Activated CD8-positive, alpha-beta memory T cell treated with anti-CD3 and anti-CD28 coated beads for 1 hour (primary cell): ENCODE measurements around the gene C1QTNF3.
"Not testable (repeated sequence)": the region's sequence is repeated elsewhere in the genome, so short reads cannot be mapped to it uniquely, and the experiment has no call there.

ENCODE experiments used
- DNase-seq, 2 donors: peaks; one replicate each; pipeline ENCODE4 v3.0.0-alpha.2; 2020; ENCODE audit warnings: low read depth in 1 of 2; ENCODE audit errors: extremely low read depth in 1 of 2

Gene C1QTNF3

DNA sequence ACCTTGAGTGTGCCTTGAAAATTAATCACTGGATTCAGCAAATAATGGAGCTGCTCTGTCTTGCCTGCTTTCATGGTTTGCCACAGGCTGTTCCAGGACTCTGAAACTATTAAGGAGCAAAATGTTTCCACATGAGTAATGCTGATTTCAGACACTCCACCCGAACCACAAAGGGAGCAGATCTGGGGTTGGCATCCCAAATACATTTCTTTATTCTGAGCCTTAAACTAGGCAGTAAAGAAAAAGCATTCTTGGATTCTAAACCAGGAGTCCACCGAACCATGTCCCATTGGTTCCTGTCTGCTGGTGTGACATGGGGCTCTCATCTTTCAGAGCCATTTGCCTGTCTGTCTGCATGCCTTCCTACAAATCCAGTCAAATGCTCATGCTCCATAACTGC, 10.1 kb upstream of the C1QTNF3 start:
- DNase-seq, result no peak

DNA sequence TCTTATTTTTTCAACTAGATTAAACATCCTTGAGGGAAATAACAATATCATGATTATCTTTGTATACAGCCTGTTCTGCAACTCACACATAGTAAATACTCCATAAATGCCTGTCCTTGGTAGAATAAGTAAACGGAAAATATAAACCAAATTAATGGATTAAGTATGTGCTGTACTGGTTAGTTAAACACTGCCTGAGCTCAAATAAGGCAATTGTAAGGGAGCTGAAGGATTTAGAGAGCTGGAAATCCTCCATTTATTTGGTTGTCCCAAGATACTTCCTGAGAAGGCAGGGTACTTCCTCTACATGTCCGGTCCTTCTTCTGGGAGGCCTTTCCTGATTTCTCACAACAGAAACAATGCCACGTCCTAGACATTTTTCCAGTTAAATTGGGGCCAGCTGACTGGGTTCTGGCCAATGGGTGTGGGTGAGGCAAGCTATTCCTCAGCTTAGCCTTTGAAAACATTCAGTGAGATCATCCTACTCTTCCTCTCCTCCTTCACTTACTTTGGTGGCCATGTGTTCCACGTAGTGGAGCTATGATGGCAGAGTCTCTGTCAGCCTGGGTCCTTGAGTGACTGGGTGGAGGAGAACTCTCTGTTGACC, 8.5 kb upstream of the C1QTNF3 start:
- no peak for DNase-seq

DNA sequence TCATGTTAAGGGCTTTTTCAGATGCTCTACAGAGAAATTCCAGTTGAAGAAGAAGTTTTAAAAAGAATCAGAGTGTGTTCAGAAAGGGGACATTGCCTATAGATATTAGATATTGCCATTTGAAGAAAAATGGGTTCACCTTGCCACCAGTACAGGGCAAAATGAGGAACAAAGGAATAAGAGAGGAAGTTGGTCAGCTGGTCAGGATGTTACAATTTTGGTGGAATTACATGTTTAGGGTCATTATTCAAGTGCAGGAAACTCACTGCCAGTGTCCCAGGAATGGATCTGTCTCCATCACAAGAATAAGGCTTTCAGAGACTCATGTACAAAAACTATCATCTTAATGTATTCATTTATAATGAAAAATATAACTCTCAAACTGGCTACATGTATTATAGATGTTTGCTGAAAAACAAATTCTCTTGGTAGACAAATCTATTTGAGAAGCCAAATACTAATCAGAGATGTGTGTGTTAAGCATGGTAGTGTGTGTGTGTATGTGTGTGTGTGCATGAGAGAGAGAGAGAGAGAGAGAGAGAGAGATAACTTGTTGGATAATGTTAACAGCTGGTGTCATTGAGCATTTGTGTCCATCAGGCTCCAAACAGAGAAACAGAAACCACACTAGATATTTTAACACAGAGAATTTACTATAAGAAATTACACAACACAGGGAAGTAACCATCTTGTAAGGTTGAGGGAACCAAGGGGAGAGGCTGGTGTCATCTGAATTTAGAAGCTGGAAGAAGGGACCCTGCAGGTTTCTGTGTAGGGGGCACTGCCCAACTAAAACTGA, 5.0 kb upstream of the C1QTNF3 start:
- no peak for DNase-seq

DNA sequence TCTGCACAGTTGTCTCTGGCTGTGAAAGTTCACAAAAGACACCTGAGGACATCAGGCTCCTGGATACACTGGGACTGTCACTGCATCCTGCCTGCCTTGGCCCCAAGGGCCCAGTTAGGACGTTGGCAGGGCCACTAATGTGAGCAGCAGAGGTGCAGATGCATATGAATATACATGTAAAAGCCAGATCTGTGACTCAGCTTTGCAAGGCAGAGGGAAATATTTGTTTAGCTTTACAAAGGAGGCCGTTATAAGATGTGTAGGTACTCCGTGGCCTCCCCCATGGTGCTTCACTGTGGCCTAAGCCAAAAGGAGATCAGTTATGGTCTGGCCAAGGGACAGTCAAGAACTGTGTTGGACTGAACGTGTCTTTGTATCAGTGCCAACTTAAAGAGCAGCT, 4.1 kb upstream of the C1QTNF3 start:
- DNase-seq, result no peak

DNA sequence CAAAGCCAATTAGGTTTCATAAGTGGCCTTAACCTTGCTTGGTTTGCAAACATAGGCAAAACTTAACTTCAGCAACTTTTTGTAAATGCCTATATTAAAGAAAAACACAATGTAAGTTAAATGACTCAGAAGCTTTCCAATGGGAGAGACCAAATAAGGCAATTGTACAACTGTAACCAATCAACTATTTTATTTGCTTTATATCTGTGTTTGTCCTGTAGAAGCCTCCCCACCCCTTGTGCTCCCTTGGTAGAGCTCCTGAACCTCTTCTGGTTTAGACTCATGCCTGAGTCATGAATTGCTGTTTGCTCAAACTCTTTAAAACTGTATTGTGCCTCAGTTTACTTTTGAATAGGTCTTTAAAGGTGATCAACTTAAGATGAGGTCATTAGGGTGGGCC, 3.0 kb upstream of the C1QTNF3 start:
- DNase-seq, result no peak

DNA sequence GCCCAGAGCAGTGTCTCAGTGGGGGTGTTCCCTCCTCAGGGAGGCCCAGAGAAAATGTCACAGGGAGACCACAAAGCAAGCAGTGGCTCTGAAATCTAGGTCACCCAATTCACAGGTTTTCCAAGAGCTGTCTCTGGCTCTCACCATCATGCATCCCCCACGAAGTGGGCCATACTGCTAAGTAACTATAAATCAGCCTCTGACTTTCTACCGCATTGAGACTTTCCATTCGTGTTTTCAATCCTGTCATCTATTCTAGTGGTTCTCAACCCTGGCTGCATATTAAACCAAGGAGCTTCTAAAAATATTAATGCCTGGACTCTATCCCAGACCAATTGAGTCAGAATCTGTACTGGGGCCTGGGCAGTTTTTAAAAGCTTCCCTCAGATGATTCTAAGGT, 2.0 kb upstream of the C1QTNF3 start:
- DNase-seq, result no peak

DNA sequence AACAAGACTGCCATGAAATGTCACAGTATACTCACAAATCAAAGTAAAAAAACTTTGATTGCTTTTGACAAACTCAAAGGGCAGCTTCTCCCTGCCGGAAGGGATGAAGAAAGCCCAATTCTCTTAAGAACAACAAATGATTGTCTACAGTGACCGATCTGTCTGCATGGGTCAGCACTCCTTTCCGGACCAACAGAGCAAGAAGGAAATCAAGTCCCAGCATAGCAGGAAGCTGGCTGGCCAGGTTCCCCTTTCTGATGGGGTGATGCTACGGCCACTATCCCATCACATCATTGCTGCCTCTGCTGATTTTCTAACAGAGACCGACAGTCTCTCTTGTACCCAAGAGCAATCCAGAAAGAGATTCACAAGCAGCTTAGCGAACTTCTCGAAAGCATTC, 692 bp downstream of the C1QTNF3 start:
- no peak for DNase-seq

DNA sequence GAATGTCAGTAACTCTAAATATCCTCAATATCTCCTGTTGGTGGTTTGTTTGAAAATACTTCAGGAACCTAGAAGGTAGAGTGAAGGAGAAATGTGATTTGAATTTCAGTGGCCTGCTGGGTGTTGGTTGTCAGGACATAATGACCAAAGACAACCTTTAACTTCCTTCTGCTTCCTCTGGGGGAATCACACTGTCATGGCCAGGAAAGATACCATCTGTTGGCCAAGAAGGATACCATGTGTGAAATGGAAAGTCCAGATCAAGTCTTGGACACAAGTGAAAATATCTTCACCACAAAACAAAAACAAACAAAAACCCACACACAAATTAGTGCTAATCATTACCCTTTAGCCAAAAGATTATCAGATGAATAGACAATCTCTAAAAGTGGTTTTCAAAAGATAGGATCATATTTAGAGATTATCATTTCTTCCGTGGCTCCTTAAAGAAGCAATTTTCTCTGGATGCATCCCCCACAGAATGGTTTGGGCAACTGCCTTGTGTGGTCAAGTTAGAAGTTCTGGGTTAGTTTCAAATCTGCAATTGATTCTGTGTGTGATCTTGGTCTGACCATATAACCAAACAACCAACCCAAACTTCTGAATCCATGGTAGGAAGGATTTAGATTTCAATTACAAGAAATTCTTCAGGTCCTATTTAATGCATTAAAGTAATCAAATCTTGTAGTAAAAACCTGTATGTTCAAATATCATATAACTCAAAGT, 1.6 kb downstream of the C1QTNF3 start:
- no peak for DNase-seq

DNA sequence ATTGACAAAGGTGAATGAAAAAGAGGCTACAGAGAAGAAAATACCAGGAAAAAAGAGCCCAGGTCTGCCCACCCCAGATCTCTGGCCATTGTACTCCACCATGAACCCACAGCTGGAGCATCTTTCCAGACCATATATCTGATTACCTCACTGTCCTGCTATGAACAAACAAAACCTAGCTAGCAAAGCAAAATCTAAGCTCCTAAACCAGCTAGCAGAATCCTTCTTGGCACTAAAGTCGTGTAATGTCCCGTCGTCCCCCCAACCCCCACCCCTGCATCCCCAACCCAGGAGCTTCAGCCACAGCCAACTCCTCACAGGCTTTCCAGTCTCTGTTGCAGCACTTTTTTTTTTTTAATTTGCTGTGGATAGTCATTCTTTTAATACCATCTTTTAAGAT, 2.5 kb downstream of the C1QTNF3 start:
- DNase-seq, result no peak

DNA sequence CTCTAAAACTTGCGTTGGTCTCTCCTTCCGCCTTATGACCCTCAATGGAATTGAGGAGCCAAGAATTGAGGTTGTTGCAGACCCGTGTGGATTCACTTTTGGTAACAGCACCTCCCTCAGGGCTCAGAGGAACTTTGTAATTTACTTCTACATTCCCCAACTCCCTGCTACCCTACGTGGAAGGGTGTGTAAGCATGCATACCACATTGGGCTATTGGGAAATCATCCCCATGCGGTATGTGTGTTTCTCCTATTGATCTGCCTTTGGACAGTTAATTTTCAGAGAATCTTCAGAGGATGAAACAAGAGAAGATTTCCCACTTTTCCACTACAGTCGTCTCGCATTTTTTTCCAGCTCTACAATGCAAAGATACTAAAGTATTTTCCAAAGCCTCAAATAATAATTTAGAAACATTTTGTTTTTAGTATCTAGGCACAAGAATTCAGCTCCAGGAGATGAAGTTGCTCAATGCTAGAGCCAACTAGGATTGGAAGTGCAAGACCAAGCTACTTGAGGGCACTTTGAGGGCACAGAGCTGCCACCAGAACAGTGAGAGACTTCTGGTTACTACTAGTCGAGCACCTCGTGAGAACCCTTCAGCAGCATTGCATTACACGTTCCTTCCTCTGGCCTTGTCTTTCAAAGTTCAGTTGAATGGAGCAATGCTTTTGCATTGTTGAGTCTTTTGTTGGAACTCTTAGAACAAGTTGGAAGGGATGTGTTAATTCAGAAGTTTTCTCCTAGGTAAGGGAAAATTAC, 3.4 kb downstream of the C1QTNF3 start:
- DNase-seq, result no peak

DNA sequence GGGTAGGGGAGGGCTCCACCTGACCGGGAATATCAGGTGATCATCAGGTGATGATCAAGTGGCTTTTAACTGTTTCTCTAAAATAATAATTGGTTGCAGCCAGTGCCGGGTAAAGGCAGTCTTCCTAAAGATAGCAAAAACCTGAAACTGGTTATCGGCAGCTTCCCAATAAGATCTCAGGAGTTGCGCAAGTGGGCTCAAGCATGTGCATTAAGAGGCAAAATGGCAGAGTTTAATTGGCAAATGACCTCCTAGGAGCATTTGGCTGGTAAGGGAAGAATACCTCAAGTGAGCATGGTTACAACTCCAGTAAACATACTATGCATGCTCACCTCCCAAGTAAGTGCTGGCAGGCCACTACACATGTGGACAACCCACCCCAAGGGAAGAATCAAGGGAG, 4.2 kb downstream of the C1QTNF3 start:
- no peak for DNase-seq

DNA sequence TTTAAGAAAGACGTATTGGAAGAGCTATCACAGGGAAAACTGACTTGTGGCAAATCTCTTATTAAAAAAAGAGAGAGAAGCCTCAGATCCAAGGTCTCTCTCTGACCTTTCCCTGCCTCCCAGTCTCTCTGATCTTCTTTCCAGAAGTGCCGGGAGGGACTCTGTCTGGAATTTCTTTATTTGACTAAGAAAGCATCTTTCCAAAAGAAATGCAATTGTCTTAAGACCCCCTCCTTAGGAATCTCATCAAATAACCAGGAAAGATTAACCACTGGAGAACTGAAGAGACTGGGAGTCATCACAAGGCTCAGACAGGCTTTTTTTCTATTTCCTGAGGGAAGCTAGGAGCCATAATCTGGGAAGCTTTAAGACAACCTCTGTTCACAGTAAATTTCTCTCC, 4.6 kb downstream of the C1QTNF3 start:
- DNase-seq, result no peak

DNA sequence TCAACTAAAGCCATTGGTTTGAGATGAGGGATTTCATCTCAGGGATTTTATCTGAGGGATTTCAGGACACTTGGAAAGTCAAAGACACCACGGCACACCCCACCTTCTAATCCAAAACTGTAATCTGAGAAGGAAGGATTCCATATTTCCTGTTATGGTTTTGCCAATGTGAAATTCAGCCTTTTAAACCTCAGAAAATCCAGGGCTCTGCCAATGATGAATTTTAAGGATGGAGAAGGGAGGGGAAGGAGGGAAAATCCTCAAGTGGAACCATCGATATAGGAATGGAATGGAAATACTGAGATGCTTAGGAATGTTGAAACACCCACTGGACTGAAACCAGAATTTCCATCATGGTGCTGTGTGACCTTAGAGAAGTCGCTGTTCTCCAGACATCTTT, 5.3 kb downstream of the C1QTNF3 start:
- DNase-seq, result no peak

DNA sequence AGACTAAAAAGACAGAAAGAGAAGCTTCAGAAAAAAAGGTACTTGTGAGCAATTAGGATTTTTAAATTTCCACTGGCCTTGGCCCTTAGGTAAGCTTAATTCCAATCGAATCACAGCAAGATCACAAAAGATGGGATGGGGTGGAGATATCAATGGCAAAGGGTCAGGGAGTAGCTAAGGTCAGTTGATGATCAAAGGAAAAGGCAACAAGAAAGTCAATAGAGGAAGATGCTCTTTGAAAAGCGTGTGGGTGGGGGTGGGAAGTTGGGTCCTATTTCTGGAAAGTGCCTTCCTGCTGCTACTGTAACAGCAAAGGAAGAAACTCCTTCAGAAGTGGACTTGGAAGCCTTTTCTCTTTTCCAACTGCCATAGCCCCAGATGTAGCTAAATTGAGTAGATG, 7.3 kb downstream of the C1QTNF3 start:
- DNase-seq, result no peak

DNA sequence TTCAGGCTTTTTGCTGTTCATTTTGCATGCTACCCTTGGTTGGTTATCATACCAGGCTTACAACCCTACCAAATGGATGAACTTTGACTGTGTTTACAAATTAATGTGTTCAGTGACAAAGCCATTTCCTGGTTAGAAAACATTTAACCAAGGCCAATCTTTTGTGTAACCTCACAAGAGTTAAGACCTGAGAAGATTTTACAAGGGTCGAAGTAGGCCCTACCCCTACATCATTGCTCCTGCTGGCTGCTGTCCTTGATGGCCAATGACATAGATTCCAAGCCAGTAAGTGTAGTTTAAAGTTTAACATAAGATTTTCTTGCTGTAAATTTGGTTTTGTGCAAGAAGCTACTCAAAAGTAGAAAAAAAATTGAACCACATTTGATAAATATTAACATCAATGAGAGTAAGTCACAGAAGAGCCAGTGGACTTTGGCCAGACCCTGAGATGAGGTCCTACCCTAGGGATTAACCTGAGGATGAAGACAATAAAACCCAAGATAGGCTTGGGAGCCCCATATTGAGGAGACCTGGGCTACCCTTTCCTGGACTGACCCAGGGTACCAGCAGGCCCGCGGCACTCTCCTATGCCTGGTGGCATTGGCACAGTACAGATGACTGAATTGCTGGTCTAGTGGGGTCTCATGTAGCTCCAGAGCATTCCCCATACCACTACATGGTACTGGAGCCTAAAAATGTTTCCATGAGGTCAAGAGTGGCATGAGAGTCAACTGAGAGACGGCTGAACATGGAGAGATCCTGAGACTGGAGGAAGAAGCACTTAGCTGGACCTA, 8.3 kb downstream of the C1QTNF3 start:
- no peak for DNase-seq

DNA sequence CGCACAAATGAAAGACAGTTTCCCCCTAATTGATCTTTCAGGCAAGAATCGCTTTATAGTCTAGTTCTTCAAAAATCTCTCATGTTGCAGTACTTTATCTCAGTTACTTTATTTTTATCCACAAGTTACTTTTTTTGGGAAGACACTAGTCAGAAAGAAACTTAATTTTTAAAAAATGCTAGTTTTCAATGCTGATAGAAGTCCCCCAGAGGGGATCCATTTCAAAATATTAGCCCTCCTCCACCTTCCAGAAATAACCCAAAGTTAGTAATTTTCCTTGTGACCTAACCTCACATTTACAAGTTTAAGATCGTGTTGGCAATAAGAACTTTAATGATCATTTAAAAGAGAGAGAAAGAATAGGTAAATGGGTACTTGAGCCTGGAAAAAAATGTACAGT, 11.0 kb downstream of the C1QTNF3 start:
- no peak for DNase-seq

DNA sequence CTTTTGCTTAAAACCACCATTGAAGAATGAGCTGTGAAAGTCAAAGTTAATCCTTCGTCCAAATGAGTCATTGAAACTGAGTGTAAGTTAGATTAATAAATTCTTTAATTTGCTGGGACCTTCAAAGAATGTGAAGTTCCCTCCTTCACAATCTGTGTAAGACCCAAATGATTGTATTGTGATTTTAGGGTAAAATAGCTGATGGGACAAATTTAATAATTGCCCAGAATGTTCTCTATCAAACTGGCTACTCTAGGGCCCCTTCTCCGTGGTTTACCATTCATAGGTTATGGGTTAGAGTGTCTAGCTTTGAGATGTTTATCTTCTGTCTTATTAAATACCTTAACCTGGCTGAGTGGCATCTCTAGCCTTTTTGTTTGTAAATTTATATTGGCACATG, 11.9 kb downstream of the C1QTNF3 start:
- DNase-seq, result no peak

DNA sequence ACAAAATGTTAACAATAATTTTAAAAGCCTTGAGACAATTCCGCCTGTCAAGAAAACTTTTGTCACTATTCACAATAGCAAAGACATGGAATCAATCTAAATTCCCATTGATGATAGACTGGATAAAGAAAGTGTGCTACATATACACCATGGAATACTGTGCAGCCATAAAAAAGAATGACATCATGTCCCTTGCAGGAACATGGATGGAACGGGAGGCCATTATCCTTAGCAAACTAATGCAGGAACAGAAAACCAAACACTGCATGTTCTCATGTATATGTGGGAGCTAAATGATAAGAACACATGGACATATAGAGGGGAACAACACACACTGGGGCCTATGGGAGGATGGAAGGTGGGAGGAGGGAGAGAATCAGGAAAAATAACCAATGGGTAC, 12.4 kb downstream of the C1QTNF3 start:
- not testable (repeated sequence) for DNase-seq

DNA sequence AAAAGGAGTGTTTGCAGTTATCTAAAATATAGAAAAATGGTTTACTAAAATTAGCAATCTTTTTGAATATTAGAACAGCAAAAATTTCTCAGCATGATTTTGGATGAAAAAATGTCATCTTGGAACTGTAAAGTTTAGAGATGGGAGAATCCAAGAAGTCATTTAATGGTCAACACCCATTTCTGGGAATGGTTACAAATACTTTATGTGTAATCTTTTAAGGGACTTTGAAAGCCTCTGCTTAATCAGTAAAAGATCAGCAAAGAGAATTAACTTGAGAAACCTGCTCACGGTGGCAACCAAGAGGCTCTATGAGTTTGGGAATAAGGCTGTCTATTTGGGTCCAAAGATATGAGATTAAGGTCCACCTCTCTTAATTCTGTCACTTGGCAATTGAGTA, 13.0 kb downstream of the C1QTNF3 start:
- DNase-seq, result no peak

DNA sequence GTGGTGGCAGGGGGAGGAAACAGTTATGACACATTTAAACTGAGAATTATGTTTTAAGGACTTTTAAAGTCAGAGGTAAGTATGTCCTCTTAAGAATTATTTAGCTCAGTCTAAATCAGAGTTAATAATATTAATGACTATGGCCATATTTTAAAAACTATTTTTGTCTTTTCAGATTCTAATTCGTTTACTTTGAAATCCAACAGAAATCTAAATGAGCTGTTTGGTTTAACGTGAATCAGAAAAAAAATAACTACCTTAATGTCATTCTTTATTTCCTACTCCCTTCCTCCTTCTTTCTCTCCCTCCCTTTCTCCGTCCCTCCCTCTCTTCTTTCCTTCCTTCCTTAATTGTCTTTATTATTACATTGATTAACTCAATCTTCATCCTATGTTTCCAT, 14.7 kb downstream of the C1QTNF3 start:
- DNase-seq, result no peak
